T47D (cell line): Measurements from ENCODE around the gene TRAPPC1.
A peak's percentile ranks its signal among the peaks of the same experiment; 100 is the strongest.
"Not testable (repeated sequence)": the region's sequence is repeated elsewhere in the genome, so short reads cannot be mapped to it uniquely, and the experiment has no call there.

Source experiments
- DNase-seq, 2 experiments: peaks; one replicate each; pipeline versions ENCODE4 v3.0.0 to v3.0.0-alpha.2; 2011 to 2012; ENCODE audit warnings: low read depth in 1 of 2, low spot score in 1 of 2
- JUND ChIP-seq: IDR thresholded peaks from 2 replicates; pipeline ENCODE4 v1.6.1; 2012; ENCODE audit warnings: low read depth
- in situ Hi-C: cut with HindIII; loops from 2 replicates; pipeline ENCODE4 v1.10.0; 2016; ENCODE audit warnings: low sequenced_read_pairs, low pct_unique_long_range_greater_than_20kb

Gene TRAPPC1

DNA sequence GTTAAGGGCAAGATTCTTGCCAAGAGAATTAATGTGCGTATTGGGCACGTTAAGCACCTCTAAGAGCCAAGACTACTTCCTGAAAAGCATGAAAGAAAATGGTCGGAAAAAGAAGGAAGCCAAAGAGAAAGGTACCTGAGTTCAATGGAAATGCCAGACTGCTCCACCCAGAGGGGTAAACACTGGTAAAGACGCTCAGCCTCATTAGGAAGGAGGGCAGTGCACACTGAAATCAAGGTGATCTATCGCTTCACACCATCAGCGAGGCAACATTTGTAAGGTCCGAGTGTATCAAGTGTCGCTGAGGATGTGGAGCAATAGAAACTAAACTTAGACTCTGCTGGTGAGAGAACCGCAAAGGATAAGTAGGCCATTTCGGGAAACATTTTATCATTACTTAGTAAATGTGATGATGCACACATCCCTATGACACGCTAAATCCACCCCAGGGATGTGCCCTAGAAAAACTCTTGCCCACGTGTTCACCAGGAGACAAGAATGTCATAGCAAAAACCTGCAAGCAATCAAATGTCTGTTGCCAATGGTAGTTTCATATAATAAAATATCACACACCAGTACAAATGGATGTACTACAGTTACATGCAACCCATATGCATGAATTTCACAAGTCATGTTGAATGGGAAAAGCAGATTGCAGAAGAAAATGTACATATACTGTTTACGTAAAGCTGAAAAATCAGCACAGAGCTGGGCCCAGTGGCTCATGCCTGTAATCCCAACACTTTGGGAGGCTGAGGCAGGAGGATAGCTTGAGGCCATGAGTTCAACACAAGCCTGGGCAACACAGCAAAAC lies 23.9 kb upstream of the TRAPPC1 start:
- DNase-seq: no peak
- in situ Hi-C loops: no loop called here

DNA sequence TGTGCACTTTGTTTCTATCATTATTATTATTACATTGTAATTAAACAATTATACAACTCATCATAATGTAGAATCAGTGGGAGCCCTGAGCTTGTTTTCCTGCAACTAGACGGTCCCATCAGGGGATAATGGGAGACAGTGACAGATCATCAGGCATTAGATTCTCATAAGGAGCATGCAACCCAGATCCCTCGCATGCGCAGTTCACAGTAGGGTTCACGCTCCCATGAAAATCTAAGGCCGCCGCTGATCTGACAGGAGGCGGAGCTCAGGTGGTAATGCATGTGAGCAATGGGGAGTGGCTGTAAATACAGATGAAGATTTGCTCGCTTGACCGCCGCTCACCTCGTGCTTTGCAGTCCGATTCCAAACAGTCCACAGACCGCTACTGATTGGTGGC lies 21.5 kb upstream of the TRAPPC1 start:
- in situ Hi-C loops: not testable (repeated sequence)

More for the DNA sequence above, 23.9 kb upstream of the TRAPPC1 start:
- TF ChIP-seq JUND: no peak

DNA sequence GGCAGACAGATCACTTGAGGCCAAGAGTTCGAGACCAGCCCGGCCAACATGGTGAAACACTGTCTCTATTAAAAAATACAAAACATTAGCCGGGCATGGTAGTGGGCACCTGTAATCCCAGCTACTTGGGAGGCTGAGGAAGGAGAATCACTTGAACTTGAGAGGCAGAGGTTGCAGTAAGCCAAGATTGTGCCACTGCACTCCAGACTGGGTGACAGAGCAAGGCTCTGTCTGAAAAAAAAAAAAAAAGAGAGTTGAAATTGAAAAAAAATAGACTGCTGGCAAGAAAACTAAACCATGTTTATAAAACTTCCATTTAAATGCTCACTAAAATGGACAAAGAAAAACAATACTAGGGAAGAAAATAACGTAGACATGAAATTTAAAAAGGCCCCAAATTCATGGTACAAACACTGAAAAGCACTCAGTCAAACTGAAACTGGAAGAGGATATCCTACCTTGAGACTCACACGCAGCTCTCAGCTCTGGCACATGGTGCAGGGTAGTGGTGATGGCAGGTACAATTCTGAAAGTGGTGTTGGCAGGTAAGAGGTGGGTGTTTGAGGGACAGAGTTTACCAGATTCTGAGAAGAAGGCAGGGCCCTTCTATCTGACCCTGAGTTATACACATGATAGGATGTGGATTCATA lies 19.5 kb upstream of the TRAPPC1 start:
- in situ Hi-C loops: no loop called here
- no peak for DNase-seq
- no peak for TF ChIP-seq JUND

More for the DNA sequence above, 21.5 kb upstream of the TRAPPC1 start:
- DNase-seq: not testable (repeated sequence)

DNA sequence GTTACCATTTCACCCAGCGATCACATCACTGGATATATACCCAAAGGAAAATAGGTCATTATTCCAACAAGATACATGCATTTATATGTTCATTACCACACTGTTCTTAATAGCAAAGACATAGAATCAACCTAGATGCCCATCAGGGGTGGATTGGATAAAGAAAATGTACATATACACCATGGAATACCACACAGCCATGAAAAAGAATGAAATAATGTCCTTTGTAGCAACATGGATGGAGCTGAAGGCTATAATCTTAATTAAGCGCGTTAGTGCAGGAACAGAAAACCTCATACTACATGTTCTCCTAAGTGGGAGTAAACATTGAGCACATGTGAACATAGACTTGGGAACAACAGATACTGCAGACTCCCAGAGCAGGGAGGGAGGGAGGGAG lies 18.8 kb upstream of the TRAPPC1 start:
- DNase-seq: no peak
- no peak for TF ChIP-seq JUND
- in situ Hi-C loops: no loop called here

DNA sequence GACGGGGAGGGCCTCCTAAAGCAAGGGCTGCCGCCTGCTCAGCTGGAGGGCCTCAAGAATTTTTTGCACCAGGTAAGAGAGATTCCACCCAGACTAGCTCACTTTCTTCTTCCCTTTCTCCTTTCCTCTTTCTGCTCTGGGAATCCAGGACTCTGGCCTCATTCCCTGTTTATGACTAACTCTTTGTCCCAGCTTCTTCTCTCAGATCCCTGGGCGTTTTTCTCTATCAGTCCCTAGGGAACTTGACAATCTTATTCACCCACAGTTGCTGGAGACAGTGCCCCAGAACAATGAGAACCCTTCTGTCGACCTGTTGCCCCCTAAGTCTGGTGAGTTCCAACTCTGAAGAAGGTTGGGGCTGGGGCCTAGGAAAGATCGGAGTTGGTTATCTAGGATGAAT lies 15.9 kb upstream of the TRAPPC1 start:
- DNase-seq: no peak
- in situ Hi-C loops: no loop called here
- TF ChIP-seq JUND: no peak

DNA sequence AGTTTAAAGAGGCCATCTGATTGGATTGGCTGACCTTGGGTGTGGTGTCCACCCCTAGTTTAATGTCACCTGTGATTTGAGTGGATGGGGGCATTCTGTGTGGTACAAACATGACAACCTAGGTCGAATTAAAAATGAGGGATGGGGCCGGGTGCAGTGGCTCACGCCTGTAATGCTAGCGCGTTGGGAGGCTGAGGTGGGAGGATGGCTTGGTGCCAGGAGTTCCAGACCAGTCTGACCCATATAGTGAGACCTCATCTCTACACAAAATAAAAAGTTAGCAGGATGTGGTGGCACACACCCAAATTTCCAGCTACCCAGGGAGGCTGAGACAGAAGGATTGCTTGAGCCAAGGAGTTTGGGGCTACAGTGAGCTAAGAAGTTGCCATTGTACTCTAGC lies 14.7 kb upstream of the TRAPPC1 start:
- in situ Hi-C loops: no loop called here
- no peak for TF ChIP-seq JUND
- DNase-seq: no peak

DNA sequence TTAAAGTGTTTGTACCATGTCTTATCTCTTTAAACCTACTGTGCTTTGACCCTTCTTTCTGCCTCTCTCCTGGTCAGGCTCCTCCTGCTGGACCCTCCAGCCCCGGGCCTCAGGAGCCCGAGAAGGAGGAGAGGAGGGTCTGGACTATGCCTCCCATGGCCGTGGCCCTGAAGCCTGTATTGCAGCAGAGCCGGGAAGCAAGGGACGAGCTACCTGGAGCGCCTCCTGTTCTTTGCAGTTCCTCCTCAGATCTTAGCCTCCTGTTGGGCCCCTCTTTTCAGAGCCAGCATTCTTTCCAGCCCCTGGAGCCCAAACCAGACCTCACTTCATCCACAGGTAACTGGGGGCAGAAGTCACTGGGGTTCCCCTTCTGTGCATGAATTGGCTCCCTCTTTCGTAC lies 13.9 kb upstream of the TRAPPC1 start:
- TF ChIP-seq JUND: no peak
- DNase-seq: no peak
- in situ Hi-C loops: no loop called here

DNA sequence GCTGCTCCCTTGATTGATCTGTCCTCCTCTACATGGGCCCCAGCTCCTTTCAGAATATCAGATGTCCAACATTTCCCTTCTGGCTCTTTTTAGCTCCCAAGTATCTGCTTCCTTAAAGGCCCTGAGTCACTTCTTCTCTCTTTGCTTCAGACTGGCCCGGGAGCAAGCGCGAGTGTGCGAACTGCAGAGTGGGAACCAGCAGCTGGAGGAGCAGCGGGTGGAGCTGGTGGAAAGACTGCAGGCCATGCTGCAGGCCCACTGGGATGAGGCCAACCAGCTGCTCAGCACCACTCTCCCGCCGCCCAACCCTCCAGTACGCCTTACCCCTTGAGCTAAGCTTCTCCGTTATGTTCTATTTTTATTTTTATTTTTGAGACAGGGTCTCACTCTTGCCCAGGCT lies 12.6 kb upstream of the TRAPPC1 start:
- no peak for TF ChIP-seq JUND
- in situ Hi-C loops: no loop called here
- DNase-seq: no peak

DNA sequence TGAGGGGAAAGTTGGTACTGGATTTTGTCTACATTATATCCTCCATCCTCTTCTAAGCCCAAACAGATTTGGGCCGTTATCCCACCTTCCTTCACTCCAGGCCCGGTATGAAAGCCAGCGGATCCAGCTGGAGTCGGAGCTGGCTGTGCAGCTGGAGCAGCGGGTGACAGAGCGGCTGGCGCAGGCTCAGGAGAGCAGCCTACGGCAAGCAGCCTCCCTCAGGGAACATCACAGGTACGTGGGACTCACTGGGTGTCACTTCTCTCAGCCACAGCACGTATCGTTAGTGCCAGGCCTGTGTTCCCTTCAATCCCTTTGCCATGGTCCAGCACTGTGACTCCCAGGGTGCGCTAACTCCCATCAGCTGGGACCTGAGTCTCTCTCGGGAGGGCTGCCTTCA lies 11.5 kb upstream of the TRAPPC1 start:
- in situ Hi-C loops: no loop called here
- no peak for DNase-seq
- TF ChIP-seq JUND: no peak

DNA sequence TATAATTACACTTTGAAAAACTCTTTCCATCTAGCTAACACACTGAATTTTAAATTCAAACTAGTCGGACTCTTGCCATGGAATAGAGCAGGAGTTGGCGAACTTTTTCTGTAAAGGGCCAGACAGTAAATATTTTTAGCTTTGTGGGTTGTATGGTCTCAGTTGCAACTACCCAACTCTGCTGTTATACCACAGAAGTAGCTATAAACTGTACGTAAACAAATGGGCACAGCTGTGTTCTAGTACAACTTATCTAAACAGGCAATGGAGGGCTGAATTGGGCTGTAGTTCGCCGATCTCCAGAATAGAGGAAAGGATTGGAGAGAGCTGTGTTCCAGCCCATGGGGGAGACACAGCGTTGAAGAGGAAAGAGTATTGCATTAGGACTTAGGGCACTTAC lies 9.0 kb upstream of the TRAPPC1 start:
- TF ChIP-seq JUND: no peak
- DNase-seq: no peak
- in situ Hi-C loops: no loop called here

DNA sequence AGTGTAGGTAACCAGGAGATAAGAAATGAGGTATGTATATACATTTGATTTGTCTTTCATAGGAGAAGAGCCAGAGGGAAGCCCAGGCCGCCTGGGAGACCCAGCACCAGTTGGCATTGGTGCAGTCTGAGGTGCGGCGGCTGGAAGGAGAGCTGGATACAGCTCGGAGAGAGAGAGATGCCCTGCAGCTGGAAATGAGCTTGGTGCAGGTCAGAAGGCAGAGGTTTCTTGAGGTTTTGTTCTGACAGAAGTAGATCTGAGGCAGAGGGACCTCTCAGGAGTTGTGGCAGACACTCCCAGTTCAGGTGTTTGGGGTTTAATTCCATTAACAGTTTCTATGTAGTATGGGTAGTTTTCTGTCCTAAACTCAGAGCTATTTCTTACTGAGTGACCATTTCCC lies 8.3 kb upstream of the TRAPPC1 start:
- DNase-seq: no peak
- no peak for TF ChIP-seq JUND
- in situ Hi-C loops: no loop called here

DNA sequence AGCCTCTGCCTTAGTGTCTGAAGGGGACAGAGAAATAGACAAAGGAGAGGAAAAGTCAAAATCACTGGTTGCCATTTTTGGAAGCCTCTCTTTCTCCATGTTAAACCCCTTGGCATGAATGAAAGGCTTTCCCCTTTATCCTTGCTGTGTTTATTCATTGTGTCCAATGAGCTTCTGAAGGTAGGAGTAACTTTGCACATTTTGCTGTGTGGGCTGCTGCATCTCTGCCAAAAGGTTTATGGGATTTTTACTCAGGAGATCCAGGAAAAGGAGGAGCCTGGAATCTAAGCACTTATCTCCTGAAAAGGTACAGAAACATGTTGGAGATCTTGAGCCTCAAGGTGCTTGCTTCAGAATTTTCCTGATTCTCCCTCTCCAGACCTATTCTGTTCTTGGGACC lies 4.1 kb upstream of the TRAPPC1 start:
- TF ChIP-seq JUND: no peak
- no peak for DNase-seq
- in situ Hi-C loops: no loop called here

DNA sequence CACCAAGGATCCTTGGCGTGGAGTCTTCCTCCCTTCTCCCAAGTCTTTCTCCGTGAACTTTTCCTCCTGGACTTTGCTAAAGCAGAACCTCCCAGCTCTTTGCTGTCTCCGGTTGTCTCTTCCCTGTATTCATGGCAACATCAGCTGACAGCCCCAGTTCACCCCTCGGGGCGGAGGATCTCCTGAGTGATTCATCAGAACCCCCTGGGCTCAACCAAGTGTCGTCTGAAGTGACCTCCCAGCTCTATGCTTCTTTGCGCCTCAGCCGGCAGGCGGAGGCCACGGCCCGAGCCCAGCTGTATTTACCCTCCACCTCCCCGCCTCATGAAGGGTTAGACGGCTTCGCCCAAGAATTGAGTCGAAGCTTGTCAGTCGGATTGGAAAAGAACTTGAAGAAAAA lies 1.2 kb upstream of the TRAPPC1 start:
- peak; percentile 23 to 47 for DNase-seq
- in situ Hi-C loops: no loop called here

More for the DNA sequence above, 1.2 kb upstream of the TRAPPC1 start:
- no peak for TF ChIP-seq JUND
